Osteocyte (in vitro differentiated cells): Measurements from ENCODE around the gene SMAD5. TPM values are rescaled to one million over a fixed set of nuclear protein-coding genes. Genes with fewer than 3 reads are reported as not detected.

Experiments used
- DNase-seq: peaks from one replicate; pipeline ENCODE4 v3.0.0; 2021; ENCODE audit warnings: mixed read lengths; ENCODE audit not compliant: unreplicated experiment; ENCODE audit errors: extremely low spot score
- H3K27ac Mint-ChIP-seq: one replicate; pipeline ENCODE4 v1.8.0; 2021; ENCODE audit warnings: mild to moderate bottlenecking, mixed read lengths; ENCODE audit not compliant: unreplicated experiment
- H3K27me3 Mint-ChIP-seq: one replicate; pipeline ENCODE4 v1.8.0; 2021; ENCODE audit warnings: mixed read lengths; ENCODE audit not compliant: unreplicated experiment
- H3K36me3 Mint-ChIP-seq: one replicate; pipeline ENCODE4 v1.8.0; 2021; ENCODE audit warnings: mixed read lengths; ENCODE audit not compliant: unreplicated experiment
- H3K4me1 Mint-ChIP-seq: one replicate; pipeline ENCODE4 v1.8.0; 2021; ENCODE audit warnings: mixed read lengths; ENCODE audit not compliant: unreplicated experiment
- H3K4me3 Mint-ChIP-seq: one replicate; pipeline ENCODE4 v1.8.0; 2021; ENCODE audit warnings: mild to moderate bottlenecking, moderate library complexity, mixed read lengths; ENCODE audit not compliant: unreplicated experiment
- H3K9me3 Mint-ChIP-seq: one replicate; pipeline ENCODE4 v1.8.0; 2021; ENCODE audit warnings: mixed read lengths; ENCODE audit not compliant: unreplicated experiment
- total RNA-seq: library from RNA; stranded (reverse); gene quantifications from 2 replicates; pipeline ENCODE4 v1.2.1, GENCODE V29; 2021
- TF ChIP-seq, protein P1 (sequence below): fragments of 200-600 bp; sonication (generic); IDR thresholded peaks from 2 replicates; pipeline ENCODE4 v1.5.0; 2021; ENCODE audit warnings: antibody characterized with exemption, mild to moderate bottlenecking, moderate library complexity

SMAD5 gene
- total RNA-seq, 1 donor from 2014 or later, result 62.7 TPM

DNA sequence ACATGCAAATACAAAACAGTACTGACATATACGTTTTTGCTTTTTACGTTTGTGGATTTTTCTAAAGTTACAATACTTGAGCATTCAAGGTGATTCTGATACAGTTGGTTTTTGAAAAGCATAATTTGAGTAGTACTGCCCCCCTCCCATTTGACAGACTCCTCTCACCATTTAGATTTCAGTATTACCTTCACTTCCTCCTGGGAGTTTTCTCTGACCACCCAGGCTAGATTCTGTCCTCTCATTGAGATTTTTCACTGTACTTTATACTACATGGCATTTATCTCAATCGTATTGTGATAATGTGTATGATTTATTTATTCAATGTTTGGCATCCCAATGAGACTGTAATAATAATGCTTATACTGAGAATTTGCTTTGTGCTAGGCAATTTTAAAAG, 32.8 kb upstream of the SMAD5 start:
- no peak overlapping the region for H3K4me3 Mint-ChIP-seq
- no peaks in the 10 kb centered on the region for H3K9me3 Mint-ChIP-seq
- H3K27ac Mint-ChIP-seq, result no peak overlapping the region
- peaks cover 2% of the 10 kb centered on the region for H3K4me1 Mint-ChIP-seq
- H3K36me3 Mint-ChIP-seq, result no peaks in the 10 kb centered on the region
- peaks cover 59% of the 10 kb centered on the region for H3K27me3 Mint-ChIP-seq
- DNase-seq, result no peak
- TF ChIP-seq, protein P1, sequence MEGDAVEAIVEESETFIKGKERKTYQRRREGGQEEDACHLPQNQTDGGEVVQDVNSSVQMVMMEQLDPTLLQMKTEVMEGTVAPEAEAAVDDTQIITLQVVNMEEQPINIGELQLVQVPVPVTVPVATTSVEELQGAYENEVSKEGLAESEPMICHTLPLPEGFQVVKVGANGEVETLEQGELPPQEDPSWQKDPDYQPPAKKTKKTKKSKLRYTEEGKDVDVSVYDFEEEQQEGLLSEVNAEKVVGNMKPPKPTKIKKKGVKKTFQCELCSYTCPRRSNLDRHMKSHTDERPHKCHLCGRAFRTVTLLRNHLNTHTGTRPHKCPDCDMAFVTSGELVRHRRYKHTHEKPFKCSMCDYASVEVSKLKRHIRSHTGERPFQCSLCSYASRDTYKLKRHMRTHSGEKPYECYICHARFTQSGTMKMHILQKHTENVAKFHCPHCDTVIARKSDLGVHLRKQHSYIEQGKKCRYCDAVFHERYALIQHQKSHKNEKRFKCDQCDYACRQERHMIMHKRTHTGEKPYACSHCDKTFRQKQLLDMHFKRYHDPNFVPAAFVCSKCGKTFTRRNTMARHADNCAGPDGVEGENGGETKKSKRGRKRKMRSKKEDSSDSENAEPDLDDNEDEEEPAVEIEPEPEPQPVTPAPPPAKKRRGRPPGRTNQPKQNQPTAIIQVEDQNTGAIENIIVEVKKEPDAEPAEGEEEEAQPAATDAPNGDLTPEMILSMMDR, result no peak

DNA sequence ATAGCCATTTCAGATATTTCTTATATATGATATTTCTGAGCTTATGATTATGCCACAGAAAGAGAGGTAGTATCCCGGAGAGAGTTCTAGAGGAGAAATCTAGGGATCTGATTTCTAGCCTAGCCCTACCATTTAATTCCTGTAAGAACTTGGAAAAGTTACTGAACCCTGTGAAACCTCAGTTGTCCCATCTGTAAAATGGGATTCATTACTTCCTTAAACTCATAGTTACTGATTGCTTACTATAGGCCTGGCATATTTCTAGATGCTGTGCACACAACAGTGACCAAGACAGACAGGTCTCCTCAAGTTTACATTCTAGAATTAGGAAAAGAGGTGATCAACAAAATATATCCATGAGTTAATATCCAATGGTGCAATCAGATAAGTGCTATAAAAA, 30.8 kb upstream of the SMAD5 start:
- Mint-ChIP-seq H3K27me3 (peaks cover 55% of the 10 kb centered on the region), H3K4me1 (peaks cover 2% of the 10 kb centered on the region), H3K9me3 (no peaks in the 10 kb centered on the region), H3K27ac (no peak overlapping the region), H3K36me3 (no peaks in the 10 kb centered on the region), H3K4me3 (no peak overlapping the region)
- TF ChIP-seq, protein P1, result no peak
- DNase-seq, result no peak

DNA sequence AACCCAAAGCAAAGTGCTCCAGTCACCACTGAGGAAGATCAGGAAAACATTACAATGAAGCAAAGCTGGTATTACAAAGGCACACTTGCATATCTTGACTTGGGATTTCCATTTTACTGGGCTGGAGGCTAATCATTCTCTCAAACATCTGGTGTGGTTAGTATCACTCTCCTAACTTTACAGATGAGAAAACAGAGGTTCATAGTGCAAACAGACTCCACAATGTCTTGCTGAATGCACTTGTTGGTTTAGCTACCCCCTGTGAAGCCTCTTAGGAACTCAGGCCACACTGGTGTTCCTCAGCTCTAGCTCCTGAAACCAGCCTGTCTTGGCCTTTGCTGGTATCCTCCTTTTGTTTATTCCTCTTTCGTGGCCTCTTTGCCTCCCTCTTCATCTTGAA, 29.5 kb upstream of the SMAD5 start:
- H3K36me3 Mint-ChIP-seq, result no peaks in the 10 kb centered on the region
- no peaks in the 10 kb centered on the region for H3K9me3 Mint-ChIP-seq
- no peak overlapping the region for H3K4me3 Mint-ChIP-seq
- no peak overlapping the region for H3K27ac Mint-ChIP-seq
- TF ChIP-seq, protein P1, result no peak
- no peak for DNase-seq
- H3K27me3 Mint-ChIP-seq, result peaks cover 56% of the 10 kb centered on the region
- peaks cover 2% of the 10 kb centered on the region for H3K4me1 Mint-ChIP-seq

DNA sequence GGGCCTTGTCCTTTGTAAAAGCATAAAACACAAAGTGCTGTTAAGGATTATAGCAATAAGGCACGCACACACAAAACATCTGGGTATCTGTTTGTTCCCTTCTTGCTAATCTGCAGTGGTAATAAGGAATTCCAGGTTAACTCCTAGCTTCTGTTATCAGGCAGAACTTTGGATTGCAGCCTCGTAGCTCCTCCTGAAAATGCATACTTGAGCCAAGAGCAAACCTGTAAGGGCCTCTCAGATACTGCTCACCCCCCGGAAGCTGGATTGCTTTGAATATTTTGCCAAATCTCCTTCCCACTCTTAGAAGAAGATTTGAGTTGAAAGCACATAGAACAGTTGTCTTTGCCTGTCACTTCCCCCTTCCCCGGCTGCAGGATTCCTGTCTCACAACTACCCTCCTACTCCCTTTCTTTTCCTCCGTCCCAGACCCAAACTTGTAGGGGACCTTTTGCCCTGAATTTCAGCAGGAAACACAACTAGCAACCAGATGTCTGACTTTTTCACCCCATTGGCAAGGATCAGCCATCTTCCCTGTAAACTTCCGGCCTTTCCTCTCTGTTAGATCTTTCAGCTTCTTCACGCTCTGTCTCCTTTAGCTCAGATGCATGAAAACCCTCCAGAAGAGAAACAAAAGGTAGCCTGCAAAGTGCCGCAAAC, 28.2 kb upstream of the SMAD5 start:
- DNase-seq, result no peak
- H3K9me3 Mint-ChIP-seq, result no peaks in the 10 kb centered on the region
- H3K4me1 Mint-ChIP-seq, result peaks cover 2% of the 10 kb centered on the region
- H3K36me3 Mint-ChIP-seq, result no peaks in the 10 kb centered on the region
- H3K4me3 Mint-ChIP-seq, result no peak overlapping the region
- TF ChIP-seq, protein P1, result no peak
- peaks cover 51% of the 10 kb centered on the region for H3K27me3 Mint-ChIP-seq
- no peak overlapping the region for H3K27ac Mint-ChIP-seq

DNA sequence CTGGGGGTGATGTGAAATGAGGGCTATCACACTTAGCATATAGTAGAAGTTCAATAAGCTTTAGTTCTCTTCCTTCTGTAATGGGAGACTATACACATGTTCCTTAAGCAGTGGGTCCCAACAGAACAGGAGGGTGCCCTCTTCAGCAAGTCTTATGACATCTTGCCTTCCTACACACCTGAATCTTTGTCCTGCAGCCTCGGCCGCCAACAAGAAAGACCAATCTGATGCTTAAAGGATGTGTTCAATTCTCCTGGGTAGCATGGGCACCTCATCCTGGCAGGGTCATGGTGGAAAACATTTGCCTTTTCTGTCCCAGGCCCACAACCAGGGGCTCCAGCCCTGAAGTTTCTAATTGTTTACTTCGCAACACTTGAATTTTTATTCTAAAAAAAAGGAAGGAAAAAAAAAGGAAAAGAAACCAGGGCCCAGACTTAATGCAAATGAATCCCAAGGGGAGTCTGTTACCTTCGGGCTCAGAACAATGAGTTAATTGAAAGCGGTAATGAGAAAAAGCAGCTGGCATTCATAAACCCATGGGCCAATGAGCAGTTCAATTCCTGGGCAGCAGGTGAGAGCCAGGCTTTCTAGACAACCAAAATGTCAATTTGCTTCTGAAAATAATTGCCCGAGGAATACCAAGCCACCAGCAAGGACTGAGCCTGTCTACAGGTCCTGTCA, 26.2 kb upstream of the SMAD5 start:
- no peak for DNase-seq
- H3K36me3 Mint-ChIP-seq, result no peaks in the 10 kb centered on the region
- peaks cover 48% of the 10 kb centered on the region for H3K27me3 Mint-ChIP-seq
- peaks cover 2% of the 10 kb centered on the region for H3K4me1 Mint-ChIP-seq
- TF ChIP-seq, protein P1, result no peak
- H3K4me3 Mint-ChIP-seq, result no peak overlapping the region
- H3K27ac Mint-ChIP-seq, result no peak overlapping the region
- no peaks in the 10 kb centered on the region for H3K9me3 Mint-ChIP-seq
